Breast epithelium (tissue), 3 donors: ENCODE data around the gene GNB1.

Experiments
- POLR2A ChIP-seq: fragments of 450-650 bp; IDR thresholded peaks from one replicate; pipeline ENCODE4 v1.6.1; 2016; ENCODE audit warnings: antibody characterized with exemption, mild to moderate bottlenecking, moderate library complexity
- TF ChIP-seq, protein P1 (sequence below), 3 donors: fragments of 450-650 bp; IDR thresholded peaks; one replicate each; pipeline ENCODE4 v1.5.1; 2016 to 2017; ENCODE audit warnings: antibody characterized with exemption in 3 of 3, mild to moderate bottlenecking in 3 of 3, moderate library complexity in 3 of 3

DNA sequence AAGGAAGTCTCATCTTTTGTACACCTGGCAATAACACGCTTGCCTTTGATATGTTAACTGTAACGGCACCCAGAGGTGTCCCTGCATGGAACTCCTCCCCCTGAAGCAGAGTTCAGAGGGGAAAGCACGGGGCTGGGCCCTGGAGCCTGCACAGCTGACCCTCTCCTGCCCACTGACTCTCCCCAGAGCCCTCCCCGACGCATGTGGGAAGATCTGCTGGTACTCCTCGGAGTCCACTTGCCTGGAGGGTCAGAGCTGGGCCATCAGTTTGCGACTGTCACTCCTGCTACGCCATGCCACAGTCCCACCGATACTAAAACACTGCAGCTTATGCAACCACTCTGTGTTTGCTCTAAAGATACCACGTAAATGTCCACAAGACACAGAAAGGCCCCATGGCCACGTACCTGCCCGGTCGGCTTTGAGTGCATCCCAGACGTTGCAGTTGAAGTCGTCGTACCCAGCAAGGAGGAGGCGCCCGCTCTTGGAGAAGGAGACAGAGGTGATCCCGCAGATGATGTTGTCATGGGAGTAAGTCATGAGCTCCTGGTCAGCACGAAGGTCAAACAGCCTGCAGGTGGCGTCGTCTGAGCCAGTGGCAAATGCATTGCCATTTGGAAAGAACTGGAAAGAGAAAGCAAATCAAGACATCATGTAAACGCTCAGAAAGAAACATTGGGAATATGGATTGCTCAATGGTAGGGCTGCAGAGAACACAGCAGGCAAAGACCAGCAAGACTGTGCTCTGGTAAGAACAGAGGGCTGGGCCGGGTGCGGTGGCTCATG is 102.0 kb downstream of the GNB1 start:
- TF ChIP-seq, protein P1, sequence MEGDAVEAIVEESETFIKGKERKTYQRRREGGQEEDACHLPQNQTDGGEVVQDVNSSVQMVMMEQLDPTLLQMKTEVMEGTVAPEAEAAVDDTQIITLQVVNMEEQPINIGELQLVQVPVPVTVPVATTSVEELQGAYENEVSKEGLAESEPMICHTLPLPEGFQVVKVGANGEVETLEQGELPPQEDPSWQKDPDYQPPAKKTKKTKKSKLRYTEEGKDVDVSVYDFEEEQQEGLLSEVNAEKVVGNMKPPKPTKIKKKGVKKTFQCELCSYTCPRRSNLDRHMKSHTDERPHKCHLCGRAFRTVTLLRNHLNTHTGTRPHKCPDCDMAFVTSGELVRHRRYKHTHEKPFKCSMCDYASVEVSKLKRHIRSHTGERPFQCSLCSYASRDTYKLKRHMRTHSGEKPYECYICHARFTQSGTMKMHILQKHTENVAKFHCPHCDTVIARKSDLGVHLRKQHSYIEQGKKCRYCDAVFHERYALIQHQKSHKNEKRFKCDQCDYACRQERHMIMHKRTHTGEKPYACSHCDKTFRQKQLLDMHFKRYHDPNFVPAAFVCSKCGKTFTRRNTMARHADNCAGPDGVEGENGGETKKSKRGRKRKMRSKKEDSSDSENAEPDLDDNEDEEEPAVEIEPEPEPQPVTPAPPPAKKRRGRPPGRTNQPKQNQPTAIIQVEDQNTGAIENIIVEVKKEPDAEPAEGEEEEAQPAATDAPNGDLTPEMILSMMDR (IDR thresholded peaks at IDR 0.05) = no peak
- no peak for TF ChIP-seq POLR2A
